GM12878 (cell line): Measurements from ENCODE around the gene MTM1.

Source experiments
- ASH2L ChIP-seq: fragments of 300-600, 200-600 bp; sonication (generic); IDR thresholded peaks from 2 replicates; pipeline ENCODE4 v1.6.1; 2017; ENCODE audit warnings: low read depth, mild to moderate bottlenecking, borderline replicate concordance
- ETV6 ChIP-seq, 2 experiments: fragments of 450-650 bp in 1 of 2; IDR thresholded peaks in 1 of 2; conservative IDR thresholded peaks in 1 of 2; 2 replicates each; pipeline ENCODE4 v1.6.1; 2014; ENCODE audit warnings: antibody characterized with exemption in 1 of 2, borderline replicate concordance in 1 of 2, low read depth in 1 of 2, mild to moderate bottlenecking in 1 of 2, moderate library complexity in 1 of 2
- SIN3A ChIP-seq: IDR thresholded peaks from 2 replicates; pipeline ENCODE4 v1.6.1; 2012; ENCODE audit warnings: low read depth, low read length, improper control_type of control experiment
- ZNF274 ChIP-seq: IDR thresholded peaks from one replicate; pipeline ENCODE4 v1.8.0; 2011; ENCODE audit not compliant: insufficient read length, insufficient read depth
- TF ChIP-seq, protein P1 (sequence below), 3 experiments: IDR thresholded peaks in 2 of 3; conservative IDR thresholded peaks in 1 of 3; 2 replicates each; pipeline ENCODE4 v1.5.1; 2011; ENCODE audit warnings: low read depth in 3 of 3, low read length in 3 of 3, mild to moderate bottlenecking in 3 of 3, control low read depth in 2 of 3, moderate library complexity in 2 of 3, inconsistent platforms in 1 of 3, mixed read lengths in 1 of 3; ENCODE audit not compliant: control insufficient read depth in 2 of 3, insufficient read depth in 1 of 3; ENCODE audit errors: extremely low read depth in 1 of 3
- TF ChIP-seq, protein P2 (sequence below): IDR thresholded peaks from 2 replicates; pipeline ENCODE4 v1.6.1; 2012; ENCODE audit warnings: low read depth, low read length, improper control_type of control experiment

DNA sequence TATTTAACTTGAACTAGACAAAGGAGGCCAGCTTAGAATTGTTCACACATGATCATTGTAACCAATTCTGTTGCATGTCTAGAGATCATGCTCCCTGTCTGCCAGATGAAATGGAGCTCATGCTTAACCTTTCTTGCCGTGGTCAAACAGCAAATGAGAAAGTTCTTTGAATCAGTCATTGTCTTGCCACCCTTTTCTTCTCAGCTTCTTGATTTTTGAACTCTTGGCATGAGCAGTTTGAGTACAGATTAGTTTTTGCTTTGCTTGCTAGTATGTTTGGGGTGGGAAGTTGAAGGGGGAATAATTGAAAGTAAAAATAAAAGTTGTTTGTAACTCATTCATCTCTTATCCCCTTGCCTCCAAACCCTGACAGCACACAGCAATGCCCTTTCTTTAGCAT lies 4.7 kb downstream of the MTM1 start:
- TF ChIP-seq ASH2L (no peak), ZNF274 (no peak), ETV6 (conservative IDR thresholded peaks at IDR 0.05 in 1 of 2, IDR thresholded peaks at IDR 0.05 in 1 of 2; ENCODE audit: borderline replicate concordance in 1 of 2, low read depth in 1 of 2) (no peak), SIN3A (no peak)
- TF ChIP-seq, protein P1, sequence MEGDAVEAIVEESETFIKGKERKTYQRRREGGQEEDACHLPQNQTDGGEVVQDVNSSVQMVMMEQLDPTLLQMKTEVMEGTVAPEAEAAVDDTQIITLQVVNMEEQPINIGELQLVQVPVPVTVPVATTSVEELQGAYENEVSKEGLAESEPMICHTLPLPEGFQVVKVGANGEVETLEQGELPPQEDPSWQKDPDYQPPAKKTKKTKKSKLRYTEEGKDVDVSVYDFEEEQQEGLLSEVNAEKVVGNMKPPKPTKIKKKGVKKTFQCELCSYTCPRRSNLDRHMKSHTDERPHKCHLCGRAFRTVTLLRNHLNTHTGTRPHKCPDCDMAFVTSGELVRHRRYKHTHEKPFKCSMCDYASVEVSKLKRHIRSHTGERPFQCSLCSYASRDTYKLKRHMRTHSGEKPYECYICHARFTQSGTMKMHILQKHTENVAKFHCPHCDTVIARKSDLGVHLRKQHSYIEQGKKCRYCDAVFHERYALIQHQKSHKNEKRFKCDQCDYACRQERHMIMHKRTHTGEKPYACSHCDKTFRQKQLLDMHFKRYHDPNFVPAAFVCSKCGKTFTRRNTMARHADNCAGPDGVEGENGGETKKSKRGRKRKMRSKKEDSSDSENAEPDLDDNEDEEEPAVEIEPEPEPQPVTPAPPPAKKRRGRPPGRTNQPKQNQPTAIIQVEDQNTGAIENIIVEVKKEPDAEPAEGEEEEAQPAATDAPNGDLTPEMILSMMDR (IDR thresholded peaks at IDR 0.05 in 2 of 3, conservative IDR thresholded peaks at IDR 0.05 in 1 of 3; ENCODE audit: control insufficient read depth in 2 of 3, extremely low read depth in 1 of 3, insufficient read depth in 1 of 3, low read depth in 3 of 3, low read length in 3 of 3), result no peak
- TF ChIP-seq, protein P2, sequence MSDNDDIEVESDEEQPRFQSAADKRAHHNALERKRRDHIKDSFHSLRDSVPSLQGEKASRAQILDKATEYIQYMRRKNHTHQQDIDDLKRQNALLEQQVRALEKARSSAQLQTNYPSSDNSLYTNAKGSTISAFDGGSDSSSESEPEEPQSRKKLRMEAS, result no peak
